Thyroid gland (tissue), 4 donors: ENCODE data around the gene TGM2. TPM values are rescaled to one million over a fixed set of nuclear protein-coding genes. Genes with fewer than 3 reads are reported as not detected.

ENCODE experiments used
- DNase-seq, 2 donors: peaks; one replicate each; pipeline ENCODE4 v3.0.0-alpha.2; 2019
- H3K27ac ChIP-seq, 3 donors: fragments of 200-600 bp; sonication (generic); 1 replicate in 2 of 3; 2 replicates in 1 of 3; pipeline ENCODE4 v1.5.1; 2016 to 2019; ENCODE audit warnings: mild to moderate bottlenecking in 1 of 3, moderate library complexity in 1 of 3
- H3K27me3 ChIP-seq: fragments of 200-600 bp; sonication (generic); one replicate; pipeline ENCODE4 v1.5.1; 2019
- H3K36me3 ChIP-seq, 2 donors: fragments of 200-600 bp; sonication (generic); one replicate each; pipeline ENCODE4 v1.5.1; 2016 to 2019
- H3K4me1 ChIP-seq, 2 donors: fragments of 200-600 bp; sonication (generic); one replicate each; pipeline ENCODE4 v1.5.1; 2017 to 2019
- H3K4me3 ChIP-seq, 3 donors: fragments of 200-600 bp; sonication (generic); replicated peaks in 1 of 3; 1 replicate in 2 of 3; 2 replicates in 1 of 3; pipeline ENCODE4 v1.5.1; 2016; ENCODE audit warnings: mild to moderate bottlenecking in 1 of 3
- H3K9me3 ChIP-seq: fragments of 200-600 bp; sonication (generic); one replicate; pipeline ENCODE4 v1.5.1; 2017
- CTCF ChIP-seq, 6 experiments: fragments of 200-600 bp in 3 of 6; fragments of 450-650 bp in 3 of 6; sonication (generic) in 3 of 6; IDR thresholded peaks; one replicate each; pipeline ENCODE4 v1.5.1; 2016 to 2019; ENCODE audit warnings: antibody characterized with exemption in 6 of 6, mild to moderate bottlenecking in 2 of 6, inconsistent platforms in 1 of 6, moderate library complexity in 1 of 6
- POLR2A ChIP-seq, 2 donors: fragments of 450-650 bp; IDR thresholded peaks; one replicate each; pipeline ENCODE4 v1.6.1; 2017; ENCODE audit warnings: antibody characterized with exemption in 2 of 2, mild to moderate bottlenecking in 2 of 2, moderate library complexity in 1 of 2
- WGBS, 2 donors: methylation state at CpG; one replicate each; pipeline ENCODE4 v1.1.5; 2017; 5-methylcytosine and 5-hydroxymethylcytosine counted together
- intact Hi-C: fragments of 100-400 bp; cut with DNase I; formaldehyde crosslinking; loops from one replicate; pipeline ENCODE4 v1.15.1; 2023
- total RNA-seq, 4 donors: library from RNA; depleted of rRNA; stranded (reverse); fragments of >200 nt; gene quantifications; one replicate each; pipeline ENCODE4 v1.2.3, GENCODE V29; 2016

TGM2 gene
- total RNA-seq, 4 donors from 2014 or later = 16.9 to 133 (median 18.4) TPM

- intact Hi-C loops = no loop called here
- no peak overlapping the region for H3K27ac ChIP-seq
- no peak overlapping the region for H3K4me3 ChIP-seq
- H3K9me3 ChIP-seq = no peaks in the 10 kb centered on the region
- DNase-seq = no peak
- peaks cover 0 to 4% of the 10 kb centered on the region in 2 donors for H3K4me1 ChIP-seq
- TF ChIP-seq CTCF (IDR thresholded peaks at IDR 0.05) (no peak), POLR2A (IDR thresholded peaks at IDR 0.05) (no peak)
- H3K36me3 ChIP-seq = no peaks in the 10 kb centered on the region
- no peaks in the 10 kb centered on the region for H3K27me3 ChIP-seq
- 75 to 88% methylated on average over 5 of the region's 5 CpGs for WGBS, 2 donors
These were observed 26.6 kb upstream of the TGM2 start for GRCh38 chr20:38191654-38192053.

GRCh38 chr20:38190936-38191371 lies 25.9 kb upstream of the TGM2 start:
- Histone ChIP-seq H3K27me3 (no peaks in the 10 kb centered on the region), H3K4me3 (no peak overlapping the region), H3K4me1 (no peaks in the 10 kb centered on the region), H3K9me3 (no peaks in the 10 kb centered on the region), H3K27ac (no peak overlapping the region), H3K36me3 (no peaks in the 10 kb centered on the region)
- TF ChIP-seq POLR2A (IDR thresholded peaks at IDR 0.05) (no peak), CTCF (IDR thresholded peaks at IDR 0.05) (no peak)
- intact Hi-C loops = no loop called here
- no peak for DNase-seq
- 51 to 55% methylated on average over 2 to 3 of the region's 3 CpGs for WGBS, 2 donors

- TF ChIP-seq CTCF (IDR thresholded peaks at IDR 0.05) (no peak), POLR2A (IDR thresholded peaks at IDR 0.05) (no peak)
- 94 to 98% methylated on average over 6 of the region's 6 CpGs for WGBS, 2 donors
- intact Hi-C loops = no loop called here
- Histone ChIP-seq H3K4me1 (no peaks in the 10 kb centered on the region), H3K27me3 (no peaks in the 10 kb centered on the region), H3K9me3 (no peaks in the 10 kb centered on the region), H3K36me3 (no peaks in the 10 kb centered on the region), H3K4me3 (no peak overlapping the region), H3K27ac (no peak overlapping the region)
- no peak for DNase-seq
These were observed 25.1 kb upstream of the TGM2 start for GRCh38 chr20:38190166-38190565.

- no peak for DNase-seq
- no peak for TF ChIP-seq CTCF (IDR thresholded peaks at IDR 0.05)
- TF ChIP-seq POLR2A (IDR thresholded peaks at IDR 0.05) = no peak
- no peaks in the 10 kb centered on the region for H3K27me3 ChIP-seq
- no peaks in the 10 kb centered on the region for H3K9me3 ChIP-seq
- no peaks in the 10 kb centered on the region for H3K36me3 ChIP-seq
- H3K27ac ChIP-seq = no peak overlapping the region
- no peak overlapping the region for H3K4me3 ChIP-seq
- H3K4me1 ChIP-seq = peaks cover 0 to 7% of the 10 kb centered on the region in 2 donors
- 68 to 70% methylated on average over 5 of the region's 5 CpGs for WGBS, 2 donors
- intact Hi-C loops = no loop called here
These were observed 22.4 kb upstream of the TGM2 start for GRCh38 chr20:38187517-38187916.

- Histone ChIP-seq H3K27ac (no peak overlapping the region), H3K36me3 (no peaks in the 10 kb centered on the region), H3K4me1 (peaks cover 0 to 7% of the 10 kb centered on the region in 2 donors), H3K9me3 (no peaks in the 10 kb centered on the region), H3K4me3 (no peak overlapping the region), H3K27me3 (no peaks in the 10 kb centered on the region)
- WGBS, 2 donors = 65 to 78% methylated on average over 5 of the region's 5 CpGs
- intact Hi-C loops = no loop called here
- TF ChIP-seq POLR2A (IDR thresholded peaks at IDR 0.05) = no peak
- TF ChIP-seq CTCF (IDR thresholded peaks at IDR 0.05) = no peak
- DNase-seq = no peak
These were observed 21.7 kb upstream of the TGM2 start for GRCh38 chr20:38186788-38187221.
